Activated CD8-positive, alpha-beta memory T cell treated with anti-CD3 and anti-CD28 coated beads, Interleukin-2, amount 50 U/mL, for 4 hours (primary cell): ENCODE data around the gene RALGAPB.

Source experiments
- DNase-seq: peaks from one replicate; pipeline ENCODE4 v3.0.0-alpha.2; 2020

RALGAPB gene

GRCh38 chr20:38617830-38618196, 145.2 kb downstream of the RALGAPB start:
- DNase-seq = no peak

- DNase-seq = no peak
Observed at GRCh38 chr20:38620441-38620840, 147.8 kb downstream of the RALGAPB start.

GRCh38 chr20:38623061-38623460, 150.4 kb downstream of the RALGAPB start:
- no peak for DNase-seq

GRCh38 chr20:38624084-38624483, 151.4 kb downstream of the RALGAPB start:
- no peak for DNase-seq

DNA sequence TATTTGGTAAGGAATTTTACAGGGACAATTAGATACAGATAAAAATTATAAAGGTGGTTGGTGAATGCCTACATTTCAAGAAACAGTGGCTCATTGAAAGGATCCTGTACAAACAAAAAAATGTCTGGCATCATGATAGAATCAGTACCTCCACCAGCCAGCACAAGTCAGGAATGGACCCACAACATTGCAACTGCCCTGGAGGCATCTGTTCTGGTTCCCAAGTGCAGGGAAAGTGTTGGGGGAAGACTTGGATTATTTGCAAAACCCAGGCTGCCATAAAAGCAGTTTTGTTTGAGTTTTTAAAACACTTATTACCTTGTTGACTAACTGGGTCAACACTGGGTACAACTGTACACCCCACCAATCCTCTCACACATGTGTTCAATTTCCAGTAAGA, 153.3 kb downstream of the RALGAPB start:
- DNase-seq = no peak

DNA sequence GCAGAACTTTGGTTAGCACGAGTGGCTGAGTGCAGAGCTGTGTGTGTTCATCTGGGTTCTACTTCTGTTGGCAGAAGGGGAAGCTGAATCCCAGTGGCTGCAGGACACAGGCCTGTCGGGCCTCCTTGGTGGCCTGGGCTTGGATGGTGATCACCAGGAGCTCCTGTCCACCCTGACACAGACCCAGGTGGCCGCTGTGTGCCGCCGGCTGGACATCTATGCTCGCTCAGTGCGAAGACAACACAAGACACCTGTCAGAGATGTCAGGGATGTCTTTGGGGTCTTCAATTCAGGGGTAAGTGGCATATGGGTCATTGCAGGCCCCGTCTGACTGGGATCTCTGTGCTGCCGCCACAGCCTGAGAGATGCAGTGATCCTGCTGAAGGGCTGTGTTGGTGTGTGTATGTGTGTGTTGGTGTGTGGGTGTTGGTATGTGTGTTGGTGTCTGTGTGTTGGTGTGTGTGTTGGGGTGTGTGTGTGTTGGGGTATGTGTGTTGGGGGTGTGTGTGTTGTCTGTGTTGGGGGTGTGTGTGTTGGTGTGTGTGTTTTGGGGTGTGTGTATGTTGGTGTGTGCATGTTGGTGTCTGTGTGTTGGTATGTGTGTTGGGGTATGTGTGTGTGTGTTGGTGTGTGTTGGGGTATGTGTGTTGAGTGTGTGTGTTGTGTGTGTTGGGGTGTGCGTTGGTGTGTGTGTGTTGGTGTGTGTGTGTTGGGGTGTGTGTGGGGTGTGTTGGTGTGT, 154.4 kb downstream of the RALGAPB start:
- DNase-seq = no peak
